ENCODE results near the gene ZNF514. TPM values are rescaled to one million over a fixed set of nuclear protein-coding genes. Genes with fewer than 3 reads are reported as not detected.
"Not testable (repeated sequence)": the region's sequence is repeated elsewhere in the genome, so short reads cannot be mapped to it uniquely, and the experiment has no call there.

Gene ZNF514
- total RNA-seq, 2 experiments from 2014 or later: 7.0 to 8.8 TPM

- DNase-seq: no peak
These were observed 37.5 kb downstream of the ZNF514 start for GRCh38 chr2:95122197-95122551.

GRCh38 chr2:95121407-95122196, 38.0 kb downstream of the ZNF514 start, which contains the start of gene MRPS5:
MRPS5 (minus strand) TSS chr2:95121808; CDS start chr2:95121791, 17 bp downstream.
- Mint-ChIP-seq H3K27ac (peak within 1 kb of the TSS; percentile 94), H3K27me3 (no peaks in the 10 kb centered on the region), H3K9me3 (ENCODE audit: low read depth) (no peaks in the 10 kb centered on the region), H3K4me3 (peak within 1 kb of the TSS; percentile 97), H3K4me1 (peaks cover 37% of the 10 kb centered on the region), H3K36me3 (ENCODE audit: low read depth) (peaks cover 15% of the 10 kb centered on the region)
- CTCF ChIA-PET: interaction anchor here (0.6 to 5.0 kb wide), 12 partner anchors 11 to 135 kb away, joined by 3 to 29 read pairs (median 4); partner anchors contain the start of gene ZNF514
- peak; percentile 93 for DNase-seq
- ATAC-seq: peak; percentile 89
- intact Hi-C loops (cut with DNase I, micrococcal nuclease): loop anchor here (1.0 to 2.0 kb wide), 6 partner anchors 38 to 281 kb away; partner anchors contain the start of genes ZNF2 (in 2 of the 2), FAHD2A (in 1 of the 2), ZNF514 (in 1 of the 2) and ZNF892 (in 1 of the 2)
- POLR2A ChIA-PET: interaction anchor here (1.1 kb wide), 1 partner anchor 22 kb away, joined by 14 read pairs; no protein-coding TSS in a partner anchor

More at GRCh38 chr2:95122197-95122551, 37.5 kb downstream of the ZNF514 start:
- H3K36me3 Mint-ChIP-seq (ENCODE audit: low read depth): peaks cover 14% of the 10 kb centered on the region
- POLR2A ChIA-PET: interaction anchor here (0.9 kb wide), 1 partner anchor 37 kb away, joined by 4 read pairs; the partner anchor contains the start of gene ZNF514
- H3K27me3 Mint-ChIP-seq: no peaks in the 10 kb centered on the region
- peak overlapping the region; percentile 97 for H3K4me3 Mint-ChIP-seq
- intact Hi-C loops (cut with DNase I, micrococcal nuclease): loop anchor here (1.0 to 2.0 kb wide), 5 partner anchors 37 to 281 kb away; partner anchors contain the start of genes ZNF2 (in 2 of the 2), FAHD2A (in 1 of the 2), ZNF514 (in 1 of the 2) and ZNF892 (in 1 of the 2)
- H3K27ac Mint-ChIP-seq: peak overlapping the region; percentile 87
- CTCF ChIA-PET: interaction anchor here (0.6 to 5.0 kb wide), 12 partner anchors 11 to 136 kb away, joined by 3 to 29 read pairs (median 4); partner anchors contain the start of gene ZNF514
- no peaks in the 10 kb centered on the region for H3K9me3 Mint-ChIP-seq (ENCODE audit: low read depth)
- ATAC-seq: peak; percentile 24
- H3K4me1 Mint-ChIP-seq: peaks cover 36% of the 10 kb centered on the region

- no peak for DNase-seq
- Mint-ChIP-seq H3K27me3 (no peaks in the 10 kb centered on the region), H3K4me1 (peaks cover 37% of the 10 kb centered on the region), H3K9me3 (ENCODE audit: low read depth) (no peaks in the 10 kb centered on the region), H3K4me3 (peak overlapping the region; percentile 97), H3K36me3 (ENCODE audit: low read depth) (peaks cover 15% of the 10 kb centered on the region), H3K27ac (peak overlapping the region; percentile 94)
- ATAC-seq: no peak
- intact Hi-C loops (cut with DNase I, micrococcal nuclease): loop anchor here in 1 of 2 experiments (2.0 kb wide), 1 partner anchor 226 kb away; no protein-coding TSS in a partner anchor
- POLR2A ChIA-PET: interaction anchor here (1.1 kb wide), 1 partner anchor 21 kb away, joined by 14 read pairs; no protein-coding TSS in a partner anchor
- CTCF ChIA-PET: interaction anchor here (1.0 to 5.0 kb wide), 8 partner anchors 12 to 98 kb away, joined by 3 to 29 read pairs (median 3); no protein-coding TSS in a partner anchor
These were observed 38.6 kb downstream of the ZNF514 start for GRCh38 chr2:95121093-95121406.

GRCh38 chr2:95115418-95115817, 44.2 kb downstream of the ZNF514 start:
- intact Hi-C loops (cut with DNase I, micrococcal nuclease): loop anchor here (1.0 to 10.0 kb wide), 5 partner anchors 39 to 241 kb away; partner anchors contain the start of gene TEKT4 (in 1 of the 2)

GRCh38 chr2:95113464-95113863, 46.2 kb downstream of the ZNF514 start:
- Mint-ChIP-seq H3K4me3 (no peak overlapping the region), H3K27me3 (no peaks in the 10 kb centered on the region), H3K4me1 (peaks cover 19% of the 10 kb centered on the region), H3K9me3 (ENCODE audit: low read depth) (no peaks in the 10 kb centered on the region), H3K27ac (no peak overlapping the region), H3K36me3 (ENCODE audit: low read depth) (peaks cover 39% of the 10 kb centered on the region)
- ATAC-seq: no peak
- ChIA-PET CTCF (interaction anchor here (4.1 to 5.8 kb wide), 2 partner anchors 34 to 89 kb away, joined by 49 to 114 read pairs; partner anchors contain the start of gene MAL), POLR2A (no interaction called here)
- DNase-seq: no peak
- intact Hi-C loops (cut with DNase I, micrococcal nuclease): loop anchor here in 1 of 2 experiments (10.0 kb wide), 1 partner anchor 239 kb away; the partner anchor contains the start of gene TEKT4

More at GRCh38 chr2:95115418-95115817, 44.2 kb downstream of the ZNF514 start:
- Mint-ChIP-seq H3K4me3 (no peak overlapping the region), H3K27ac (no peak overlapping the region), H3K27me3 (no peaks in the 10 kb centered on the region), H3K9me3 (ENCODE audit: low read depth) (no peaks in the 10 kb centered on the region), H3K36me3 (ENCODE audit: low read depth) (peaks cover 33% of the 10 kb centered on the region), H3K4me1 (peaks cover 39% of the 10 kb centered on the region)
- DNase-seq (peak; percentile 85), ATAC-seq (peak; percentile 98)
- ChIA-PET POLR2A (no interaction called here), CTCF (interaction anchor here (0.6 to 5.8 kb wide), 27 partner anchors 9 to 158 kb away, joined by 3 to 114 read pairs (median 5); partner anchors contain the start of genes MAL and ZNF2)

GRCh38 chr2:95110395-95110794, 49.3 kb downstream of the ZNF514 start:
- CTCF ChIA-PET: interaction anchor here (1.4 kb wide), 1 partner anchor 88 kb away, joined by 4 read pairs; no protein-coding TSS in a partner anchor
- POLR2A ChIA-PET: no interaction called here
- H3K27me3 Mint-ChIP-seq: no peaks in the 10 kb centered on the region

GRCh38 chr2:95109260-95109659, 50.4 kb downstream of the ZNF514 start:
- H3K27me3 Mint-ChIP-seq: no peaks in the 10 kb centered on the region
- H3K4me3 Mint-ChIP-seq: no peak overlapping the region
- no peak for DNase-seq
- POLR2A ChIA-PET: no interaction called here
- H3K27ac Mint-ChIP-seq: no peak overlapping the region
- peaks cover 50% of the 10 kb centered on the region for H3K36me3 Mint-ChIP-seq (ENCODE audit: low read depth)
- CTCF ChIA-PET: no interaction called here
- no peaks in the 10 kb centered on the region for H3K9me3 Mint-ChIP-seq (ENCODE audit: low read depth)
- no peaks in the 10 kb centered on the region for H3K4me1 Mint-ChIP-seq
- intact Hi-C loops (cut with DNase I, micrococcal nuclease): no loop called here
- ATAC-seq: no peak

More at GRCh38 chr2:95110395-95110794, 49.3 kb downstream of the ZNF514 start:
- H3K36me3 Mint-ChIP-seq (ENCODE audit: low read depth): peaks cover 54% of the 10 kb centered on the region
- intact Hi-C loops (cut with DNase I, micrococcal nuclease): loop anchor here in 1 of 2 experiments (10.0 kb wide), 1 partner anchor 236 kb away; the partner anchor contains the start of gene TEKT4
- H3K4me1 Mint-ChIP-seq: peaks cover 9% of the 10 kb centered on the region
- ATAC-seq: no peak
- H3K4me3 Mint-ChIP-seq: no peak overlapping the region
- no peak for DNase-seq
- no peak overlapping the region for H3K27ac Mint-ChIP-seq
- no peaks in the 10 kb centered on the region for H3K9me3 Mint-ChIP-seq (ENCODE audit: low read depth)

GRCh38 chr2:95106081-95106480, 53.6 kb downstream of the ZNF514 start:
- H3K9me3 Mint-ChIP-seq (ENCODE audit: low read depth): no peaks in the 10 kb centered on the region
- intact Hi-C loops (cut with DNase I, micrococcal nuclease): no loop called here
- peak overlapping the region; percentile 4 for H3K27ac Mint-ChIP-seq
- H3K4me1 Mint-ChIP-seq: no peaks in the 10 kb centered on the region
- no peak overlapping the region for H3K4me3 Mint-ChIP-seq
- ATAC-seq (no peak), DNase-seq (no peak)
- CTCF ChIA-PET: interaction anchor here (0.8 to 2.2 kb wide), 4 partner anchors 9 to 120 kb away, joined by 3 to 11 read pairs (median 6); no protein-coding TSS in a partner anchor
- no peaks in the 10 kb centered on the region for H3K27me3 Mint-ChIP-seq
- POLR2A ChIA-PET: interaction anchor here (0.6 kb wide), 1 partner anchor 27 kb away, joined by 7 read pairs; no protein-coding TSS in a partner anchor
- H3K36me3 Mint-ChIP-seq (ENCODE audit: low read depth): peaks cover 59% of the 10 kb centered on the region

- peaks cover 67% of the 10 kb centered on the region for H3K36me3 Mint-ChIP-seq (ENCODE audit: low read depth)
- ChIA-PET POLR2A (interaction anchor here (0.7 kb wide), 1 partner anchor 17 kb away, joined by 4 read pairs; no protein-coding TSS in a partner anchor), CTCF (no interaction called here)
- no peaks in the 10 kb centered on the region for H3K27me3 Mint-ChIP-seq
- no peaks in the 10 kb centered on the region for H3K4me1 Mint-ChIP-seq
- intact Hi-C loops (cut with DNase I, micrococcal nuclease): no loop called here
- ATAC-seq (no peak), DNase-seq (no peak)
- no peaks in the 10 kb centered on the region for H3K9me3 Mint-ChIP-seq (ENCODE audit: low read depth)
- H3K27ac Mint-ChIP-seq: no peak overlapping the region
- H3K4me3 Mint-ChIP-seq: no peak overlapping the region
These were observed 55.0 kb downstream of the ZNF514 start for GRCh38 chr2:95104606-95105005.

- Mint-ChIP-seq H3K27me3 (no peaks in the 10 kb centered on the region), H3K9me3 (ENCODE audit: low read depth) (no peaks in the 10 kb centered on the region), H3K4me3 (no peak overlapping the region), H3K36me3 (ENCODE audit: low read depth) (peaks cover 77% of the 10 kb centered on the region), H3K27ac (no peak overlapping the region), H3K4me1 (peaks cover 21% of the 10 kb centered on the region)
- ATAC-seq (no peak), DNase-seq (no peak)
- ChIA-PET POLR2A (interaction anchor here (1.2 kb wide), 1 partner anchor 21 kb away, joined by 14 read pairs; no protein-coding TSS in a partner anchor), CTCF (no interaction called here)
- intact Hi-C loops (cut with DNase I, micrococcal nuclease): no loop called here
These were observed 59.7 kb downstream of the ZNF514 start for GRCh38 chr2:95099910-95100309.

GRCh38 chr2:95098273-95098672, 61.4 kb downstream of the ZNF514 start:
- intact Hi-C loops (cut with DNase I, micrococcal nuclease); H3K9me3 Mint-ChIP-seq (ENCODE audit: low read depth); POLR2A ChIA-PET; H3K4me3 Mint-ChIP-seq; H3K27me3 Mint-ChIP-seq; H3K27ac Mint-ChIP-seq; CTCF ChIA-PET; DNase-seq; ATAC-seq: not testable (repeated sequence)
- Mint-ChIP-seq H3K4me1 (peaks cover 21% of the 10 kb centered on the region), H3K36me3 (ENCODE audit: low read depth) (peaks cover 85% of the 10 kb centered on the region)
